GM21515 (cell line): Measurements from ENCODE around the gene NR1H2.
A peak's percentile ranks its signal among the peaks of the same experiment; 100 is the strongest.
"Not testable (repeated sequence)": the region's sequence is repeated elsewhere in the genome, so short reads cannot be mapped to it uniquely, and the experiment has no call there.

Experiments
- ATAC-seq: cut with Tn5 transposase; IDR thresholded peaks from one replicate; pipeline ENCODE4 v1.9.1; 2021; ENCODE audit not compliant: unreplicated experiment

The NR1H2 gene

DNA sequence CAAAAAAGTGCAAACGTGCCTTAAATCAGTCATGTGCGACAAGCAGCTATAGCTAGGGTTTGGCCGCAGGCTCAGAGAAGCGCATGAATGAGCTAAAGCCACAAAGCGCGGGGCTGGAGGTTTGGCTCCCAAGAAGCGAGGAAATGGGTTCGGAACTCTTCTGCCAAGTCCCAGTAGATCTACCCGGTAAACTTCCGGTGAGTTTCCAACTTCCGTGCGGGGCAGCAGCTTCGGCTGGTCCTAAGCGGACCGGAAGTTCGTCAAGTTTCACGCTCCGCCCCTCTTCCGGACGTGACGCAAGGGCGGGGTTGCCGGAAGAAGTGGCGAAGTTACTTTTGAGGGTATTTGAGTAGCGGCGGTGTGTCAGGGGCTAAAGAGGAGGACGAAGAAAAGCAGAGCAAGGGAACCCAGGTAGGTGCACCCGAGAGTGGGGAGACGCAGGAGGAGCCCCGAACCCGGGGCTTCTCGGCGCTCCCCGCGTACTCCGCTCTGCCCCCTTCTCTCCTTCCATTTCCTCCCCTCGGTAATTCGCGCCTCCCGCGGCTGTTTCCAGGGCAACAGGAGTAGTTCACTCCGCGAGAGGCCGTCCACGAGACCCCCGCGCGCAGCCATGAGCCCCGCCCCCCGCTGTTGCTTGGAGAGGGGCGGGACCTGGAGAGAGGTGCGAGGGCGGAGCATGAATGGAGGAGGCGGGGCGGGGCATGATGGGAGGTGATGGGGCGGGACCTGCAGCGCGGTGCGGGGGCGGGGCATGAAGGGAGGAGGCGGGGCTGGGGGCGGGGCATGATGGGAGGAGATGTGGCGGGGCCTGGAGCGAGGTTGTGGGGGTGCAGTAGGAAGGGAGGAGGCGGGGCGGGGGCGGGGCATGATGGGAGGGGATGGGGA, at the start of gene NR1H2:
Gene NR1H2, plus strand, starts transcription at position 292 of the 885 bp plus-strand sequence. CDS start 1,149 bp downstream, outside the sequence.
- peak; percentile 63 for ATAC-seq

DNA sequence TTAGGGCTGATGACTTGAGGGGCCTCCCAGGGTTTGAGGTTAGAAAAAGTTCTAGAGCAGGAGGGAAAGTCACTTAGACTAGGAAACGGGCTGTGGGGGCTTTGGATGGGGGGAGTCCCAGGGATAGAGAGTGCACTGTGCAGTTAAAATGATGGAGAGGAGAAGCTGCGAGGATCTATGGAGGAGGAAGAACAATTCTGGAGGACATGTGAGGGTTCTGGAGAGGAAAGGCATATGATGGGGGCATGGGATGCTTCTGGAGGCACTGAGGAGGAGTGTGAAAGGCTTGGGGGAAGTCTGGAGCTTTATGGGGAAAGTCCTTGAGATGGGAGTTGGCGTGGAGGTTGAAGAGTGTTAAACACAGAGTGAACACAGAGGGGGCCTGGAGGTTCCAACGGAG, 49.2 kb upstream of the NR1H2 start:
- ATAC-seq = no peak

DNA sequence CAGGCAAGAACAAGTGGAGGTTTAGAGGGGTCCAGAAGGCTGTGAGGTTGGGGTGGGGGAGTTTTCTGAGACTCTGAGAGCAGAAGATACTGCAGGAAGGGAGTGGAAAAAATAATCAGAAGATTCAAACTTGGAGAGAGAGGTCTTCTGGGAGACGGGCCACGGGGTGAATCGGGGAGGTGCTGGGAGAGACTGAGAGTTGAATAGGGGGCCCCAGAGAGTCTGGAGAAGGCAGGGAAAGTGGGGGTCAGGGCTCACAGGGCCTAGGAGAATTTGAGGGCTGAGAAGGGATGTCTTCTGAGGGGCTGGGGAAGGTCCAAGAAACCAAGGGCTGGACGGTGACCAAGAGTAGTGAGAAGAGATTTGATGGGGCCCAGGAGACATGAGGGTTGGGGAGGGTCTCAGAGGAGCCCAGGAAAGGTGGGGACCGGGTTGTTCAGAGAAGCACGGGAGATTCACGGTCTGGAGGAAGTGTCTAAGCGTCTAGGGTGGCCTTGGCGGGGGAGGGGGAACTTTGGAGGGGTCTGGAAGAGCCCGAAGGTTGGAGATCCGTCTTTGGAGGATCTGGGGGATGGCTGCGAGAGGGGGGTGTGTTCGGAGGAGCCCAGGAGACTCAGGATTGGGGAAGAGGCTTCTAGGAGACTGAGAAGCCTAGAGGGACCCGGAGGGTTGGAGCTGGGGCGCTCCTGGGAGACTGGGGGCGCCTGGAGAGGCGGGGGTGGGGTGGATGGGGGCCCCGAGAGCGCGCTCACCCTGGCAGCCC, 48.6 kb upstream of the NR1H2 start:
- no peak for ATAC-seq

DNA sequence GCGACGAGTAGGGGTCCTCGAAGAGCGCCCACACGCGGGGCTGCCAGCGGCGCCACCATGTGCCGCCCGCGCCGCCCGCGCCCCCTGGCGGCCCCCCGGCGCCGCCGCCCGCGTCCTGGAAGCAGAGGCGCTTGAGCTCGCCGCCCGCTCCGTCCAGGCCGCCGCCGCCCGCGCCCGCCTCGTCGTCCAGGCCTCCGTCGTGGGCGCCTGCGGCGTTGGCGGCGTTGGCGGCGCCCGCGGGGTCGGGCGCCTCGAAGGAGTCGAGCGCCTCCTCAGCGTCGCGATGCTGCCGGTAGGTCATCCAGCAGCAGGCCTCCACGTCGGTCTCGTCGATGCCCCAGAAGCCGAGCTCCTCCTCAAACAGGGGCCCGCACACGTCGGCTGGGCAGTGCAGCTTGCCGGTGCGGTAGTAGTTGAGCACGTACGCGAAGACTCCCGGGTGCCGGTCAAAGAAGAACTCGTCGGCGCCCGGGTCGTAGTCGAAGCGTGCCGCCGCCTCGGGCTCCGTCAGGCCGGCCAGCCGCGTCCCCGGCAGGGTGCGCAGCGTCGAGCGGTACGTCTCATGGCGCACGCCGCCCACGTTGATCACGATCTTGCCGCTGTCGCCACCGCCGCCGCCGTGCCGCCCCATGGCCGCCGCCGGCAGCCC, 47.9 kb upstream of the NR1H2 start:
- peak; percentile 0 for ATAC-seq

DNA sequence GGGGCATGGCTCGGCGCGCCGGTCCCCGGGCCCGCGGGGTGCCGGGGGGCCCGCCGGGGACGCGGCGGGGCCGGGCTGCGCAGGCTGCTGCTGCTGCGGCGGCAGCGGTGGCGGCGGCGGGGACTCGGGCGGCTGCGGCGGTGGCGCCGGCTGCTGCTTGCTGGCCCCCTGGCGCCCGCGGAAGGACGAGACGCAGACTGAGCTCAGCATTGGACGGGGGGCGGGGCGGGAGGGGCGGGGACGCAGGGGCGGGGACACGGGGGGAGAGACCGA, 47.4 kb upstream of the NR1H2 start:
- ATAC-seq = peak; percentile 13

DNA sequence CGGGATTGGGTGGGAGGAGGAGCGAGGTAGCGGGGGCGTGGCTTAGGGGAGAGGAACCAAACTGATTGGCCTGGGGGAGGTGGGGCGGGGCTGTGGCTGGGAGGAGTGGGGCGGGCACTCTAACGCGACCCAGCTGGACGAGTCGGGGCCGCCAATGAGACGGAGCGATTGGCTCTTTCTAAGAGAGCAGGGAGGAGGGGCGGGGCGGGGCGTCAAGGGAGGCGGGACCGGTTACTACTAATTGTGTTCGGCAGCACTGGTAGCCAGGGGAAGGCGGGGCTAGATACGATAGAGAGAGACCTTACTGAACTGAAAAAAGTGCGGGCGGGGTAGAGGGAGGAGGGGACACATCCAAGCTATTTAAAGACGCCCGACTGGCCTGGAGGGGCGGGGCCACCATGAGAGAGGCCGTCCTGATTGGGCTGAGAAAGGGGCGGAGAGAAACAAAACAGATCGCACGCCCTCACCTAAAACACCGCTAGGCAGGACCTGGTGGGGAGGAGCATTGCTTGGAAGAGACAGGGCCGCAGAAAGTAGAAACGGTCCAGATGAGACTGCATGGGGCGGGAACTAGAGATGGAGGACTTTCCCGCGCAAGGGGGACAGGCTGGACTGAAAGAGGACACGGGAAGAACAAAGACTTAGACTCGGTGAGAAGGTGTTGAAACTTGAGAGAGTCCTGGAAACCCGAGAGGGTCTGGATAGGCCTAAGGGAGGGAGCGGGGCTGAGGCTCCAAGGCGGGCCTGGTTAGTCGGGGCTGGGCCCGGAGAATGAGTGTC, 46.9 kb upstream of the NR1H2 start, which contains the start of gene KCNC3:
Gene KCNC3, minus strand, starts transcription at position 232 of the 780 bp plus-strand sequence. CDS start 295 bp downstream, outside the sequence.
- ATAC-seq = peak; percentile 44

DNA sequence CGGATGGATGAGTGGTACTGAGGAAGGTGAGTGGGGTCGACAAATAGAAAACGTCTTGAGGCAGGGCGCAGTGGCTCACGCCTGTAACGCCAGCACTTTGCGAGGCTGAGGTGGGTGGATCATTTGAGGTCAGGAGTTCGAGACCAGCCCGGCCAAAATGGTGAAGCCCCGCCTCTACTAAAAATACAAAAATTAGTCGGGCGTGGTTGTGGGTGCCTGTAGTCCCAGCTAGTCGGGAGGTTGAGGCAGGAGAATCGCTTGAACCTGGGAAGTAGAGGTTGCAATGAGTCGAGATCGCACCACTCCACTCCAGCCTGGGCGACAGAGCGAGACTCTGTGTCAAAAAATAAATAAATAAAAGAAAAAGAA, 46.3 kb upstream of the NR1H2 start:
- ATAC-seq = not testable (repeated sequence)

DNA sequence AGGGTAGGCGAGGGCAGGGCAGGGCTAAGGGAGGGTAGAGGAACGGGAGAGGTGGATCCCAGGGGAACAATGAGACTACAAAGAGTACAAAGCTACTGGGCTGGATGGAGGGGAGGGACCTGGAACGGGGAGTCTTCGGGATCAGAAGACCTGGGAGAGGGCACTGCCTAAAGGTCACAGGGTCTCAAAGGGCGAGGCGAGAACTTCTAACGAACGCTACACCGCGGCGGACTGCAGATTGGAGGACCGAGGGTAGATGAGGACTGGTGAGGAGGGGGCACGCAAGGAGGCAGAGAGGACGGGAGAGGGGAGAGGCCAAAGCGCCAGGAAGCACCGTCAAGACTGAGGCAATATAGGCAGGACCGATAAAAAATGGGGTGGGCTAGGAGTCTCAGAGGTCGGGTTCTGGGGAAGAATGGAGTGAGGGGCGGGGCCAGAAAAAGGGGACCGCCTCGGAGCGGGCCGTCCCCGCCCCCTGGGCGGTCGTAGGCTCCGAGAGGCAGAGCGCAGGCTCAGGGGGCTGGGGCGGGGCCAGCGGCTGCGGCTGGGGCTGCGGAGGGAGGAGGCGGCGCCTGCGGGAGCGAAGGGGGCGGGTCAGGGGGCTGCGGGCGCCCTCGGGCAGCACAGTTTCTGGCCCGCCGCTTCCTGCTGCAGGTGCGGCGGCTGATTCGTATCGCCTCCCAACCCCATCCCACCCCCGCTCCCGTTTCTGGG, 45.7 kb upstream of the NR1H2 start:
- ATAC-seq = peak; percentile 24

DNA sequence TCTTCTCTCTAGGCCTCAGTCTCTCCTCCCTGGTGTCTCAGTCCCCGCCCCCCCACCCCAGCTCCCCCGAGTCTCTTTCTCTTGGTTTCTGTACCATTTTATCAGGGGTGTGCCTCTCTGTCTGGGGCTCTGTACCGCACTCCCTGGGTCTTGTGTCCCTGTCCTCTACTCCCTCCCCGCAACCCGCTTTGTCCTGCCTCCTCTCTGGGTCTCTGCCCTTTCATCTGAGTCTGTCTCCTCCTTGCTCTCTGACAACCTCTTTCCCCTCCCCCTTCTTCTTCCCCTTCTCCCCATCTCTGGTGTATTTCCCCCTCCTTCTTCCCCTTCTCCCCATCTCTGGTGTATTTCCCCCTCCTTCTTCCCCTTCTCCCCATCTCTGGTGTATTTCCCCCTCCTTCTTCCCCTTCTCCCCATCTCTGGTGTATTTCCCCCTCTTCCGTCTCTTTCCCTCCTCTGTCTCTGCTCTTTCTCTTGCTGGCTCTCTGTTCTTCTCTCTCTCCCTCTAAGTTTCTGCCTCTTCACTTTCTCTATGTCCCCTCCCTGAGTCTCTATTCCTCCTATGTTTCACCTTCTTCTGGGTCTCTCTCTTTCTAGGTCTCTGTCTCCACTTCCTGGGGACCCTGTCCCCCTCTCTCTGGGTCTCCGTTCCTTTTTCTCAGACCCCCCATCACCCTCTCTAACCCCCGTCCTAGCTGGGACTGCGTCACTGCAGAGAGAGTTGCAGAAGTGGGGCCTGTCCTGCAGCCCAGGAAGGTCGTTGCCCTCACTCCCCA, 44.9 kb upstream of the NR1H2 start:
- ATAC-seq = no peak

DNA sequence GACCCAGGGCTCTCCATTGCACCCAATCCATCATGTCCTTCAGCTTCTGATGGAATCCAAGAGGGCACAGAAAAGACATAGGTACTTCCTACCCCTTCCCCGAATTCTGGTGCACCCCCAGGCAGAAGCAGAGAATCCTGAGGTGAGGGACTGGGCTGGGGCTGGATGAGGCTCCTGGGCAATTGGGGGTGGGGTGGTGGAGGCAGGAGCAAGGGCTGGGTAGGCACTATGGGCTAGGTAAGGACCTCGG, 44.3 kb upstream of the NR1H2 start:
- ATAC-seq = no peak

DNA sequence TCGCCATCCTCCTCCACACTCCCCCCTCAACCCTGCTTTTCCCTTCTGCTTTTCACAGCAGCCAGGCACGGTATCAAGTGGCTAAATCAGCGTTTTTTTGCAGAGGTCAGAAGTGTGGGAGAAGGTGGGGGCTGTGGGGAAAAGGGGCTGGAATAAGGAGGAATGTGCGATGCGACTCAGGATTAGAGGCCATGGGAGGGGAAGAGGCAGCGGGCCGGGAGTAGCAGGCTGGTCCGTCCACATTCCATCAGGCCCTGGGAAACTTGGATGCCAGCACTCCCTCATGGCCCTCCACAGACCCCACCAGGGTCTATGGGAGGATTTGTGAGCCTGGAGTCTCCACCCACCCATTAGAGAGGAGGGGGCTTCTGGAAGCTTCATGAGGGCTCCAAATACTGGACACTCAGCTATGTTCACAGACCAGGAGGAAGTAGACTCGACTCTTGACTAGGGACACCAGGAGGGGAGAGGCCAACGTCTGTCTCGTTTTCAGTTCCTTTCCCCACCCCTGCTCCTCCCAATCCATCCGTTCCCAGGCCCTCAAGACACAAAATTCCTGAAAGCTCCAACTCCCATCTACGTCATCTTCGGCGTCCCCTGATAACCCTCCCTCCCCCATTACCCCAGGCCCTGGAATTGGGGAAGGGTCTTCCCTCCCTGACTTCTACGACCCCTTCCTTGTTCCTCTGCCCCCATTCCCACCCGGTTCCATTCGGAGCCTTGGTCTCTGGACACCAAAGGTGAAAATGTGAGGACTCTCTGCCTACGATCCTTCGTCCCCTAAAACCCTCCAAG, 43.8 kb upstream of the NR1H2 start:
- ATAC-seq = no peak

DNA sequence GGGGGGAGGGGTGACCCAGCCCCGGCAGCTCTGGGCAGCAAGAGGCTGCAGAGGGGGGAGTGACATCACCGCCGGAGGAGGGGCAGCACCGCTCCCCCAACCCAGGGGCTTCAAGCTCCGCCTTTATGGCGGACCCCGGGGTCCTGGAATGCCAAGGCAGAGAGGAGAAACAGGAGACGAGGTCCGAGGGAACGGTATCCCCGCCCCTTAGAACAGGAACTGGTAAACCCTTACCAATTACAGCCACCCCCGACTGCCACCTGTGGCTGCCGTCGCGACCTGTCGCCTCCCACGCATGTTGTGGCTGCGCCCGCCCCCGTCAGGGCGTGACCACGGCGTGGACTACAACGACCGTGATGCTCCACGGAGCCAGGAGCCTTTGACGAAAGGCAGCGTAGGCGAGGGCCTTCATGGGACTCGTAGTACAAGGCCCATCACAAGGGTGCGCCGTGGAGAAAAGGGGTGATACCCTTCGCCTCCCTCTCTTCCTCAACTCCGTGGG, 43.0 kb upstream of the NR1H2 start:
- peak; percentile 41 for ATAC-seq

DNA sequence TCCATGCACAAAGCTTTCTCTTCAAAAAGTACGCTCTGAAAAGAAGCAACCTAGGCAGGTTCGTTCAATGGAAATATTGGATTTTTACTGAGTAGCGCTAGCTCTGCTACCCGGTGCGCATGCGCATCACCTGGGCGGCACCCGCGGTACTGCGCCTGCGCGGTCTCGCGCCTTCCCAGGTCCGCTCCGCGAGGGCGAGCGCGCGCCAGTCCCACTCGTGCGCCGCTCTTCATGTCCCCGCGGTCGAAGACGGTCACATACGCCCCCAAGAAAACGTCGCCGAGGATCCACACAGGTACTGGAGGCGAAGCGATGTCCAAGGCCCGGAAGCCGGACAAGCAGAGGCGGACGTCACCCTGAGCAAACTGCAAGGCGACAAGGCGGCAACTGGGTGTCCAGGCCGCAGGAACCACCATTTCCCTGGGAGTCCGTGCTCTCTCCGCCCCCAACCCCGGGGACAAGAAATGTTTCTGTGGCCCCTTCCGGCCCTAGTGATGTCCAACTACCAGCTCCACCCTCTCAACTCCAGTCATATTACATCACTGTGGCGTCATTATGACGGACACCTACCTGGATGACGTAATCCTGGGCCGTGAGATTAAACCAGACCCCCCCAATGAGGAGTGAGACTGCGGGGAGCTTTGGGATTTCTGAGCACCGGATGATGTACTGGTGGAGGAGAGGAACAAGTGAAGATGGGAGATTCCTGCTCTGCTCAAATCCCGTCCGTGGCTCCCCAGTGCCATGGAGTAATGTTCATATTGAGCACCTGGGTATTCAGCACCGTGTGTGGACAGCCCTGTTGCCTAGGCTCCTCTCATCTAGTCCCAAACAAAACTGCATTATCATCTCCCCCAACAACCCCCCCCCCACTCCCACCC, 42.3 kb upstream of the NR1H2 start:
- ATAC-seq = peak; percentile 13

DNA sequence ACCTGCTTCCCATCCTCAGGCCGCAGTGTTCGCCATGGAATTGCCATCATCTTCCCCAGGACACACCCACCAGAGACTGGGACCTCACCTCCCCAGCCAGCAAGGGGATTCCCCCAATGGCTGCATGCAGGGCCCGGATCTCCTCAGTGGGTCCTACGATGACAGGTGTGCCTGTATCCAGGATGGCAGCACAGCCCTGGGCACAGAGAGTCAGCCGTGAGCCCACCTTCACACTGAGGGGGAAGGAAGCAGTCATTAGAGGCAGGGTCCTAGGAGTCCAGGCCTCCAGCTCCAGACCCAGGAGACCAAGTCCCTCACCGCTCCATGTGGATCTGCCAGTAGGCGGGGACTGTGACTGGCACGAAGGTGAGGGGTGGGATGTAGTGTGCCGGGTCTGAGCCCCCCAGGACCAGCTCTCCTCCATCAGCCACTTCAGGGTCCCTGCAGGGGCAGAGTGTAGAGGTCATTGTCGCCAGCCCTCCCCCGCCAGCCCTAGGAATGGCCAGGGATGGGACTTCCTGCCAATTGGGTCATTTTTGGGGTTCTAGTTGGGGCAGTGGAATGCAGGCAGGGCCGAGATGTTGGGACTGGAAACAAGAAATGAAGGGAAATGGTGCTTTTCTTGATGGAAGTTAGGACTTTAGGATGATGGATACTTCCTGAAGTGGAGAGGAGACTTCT, 41.4 kb upstream of the NR1H2 start:
- ATAC-seq = no peak

DNA sequence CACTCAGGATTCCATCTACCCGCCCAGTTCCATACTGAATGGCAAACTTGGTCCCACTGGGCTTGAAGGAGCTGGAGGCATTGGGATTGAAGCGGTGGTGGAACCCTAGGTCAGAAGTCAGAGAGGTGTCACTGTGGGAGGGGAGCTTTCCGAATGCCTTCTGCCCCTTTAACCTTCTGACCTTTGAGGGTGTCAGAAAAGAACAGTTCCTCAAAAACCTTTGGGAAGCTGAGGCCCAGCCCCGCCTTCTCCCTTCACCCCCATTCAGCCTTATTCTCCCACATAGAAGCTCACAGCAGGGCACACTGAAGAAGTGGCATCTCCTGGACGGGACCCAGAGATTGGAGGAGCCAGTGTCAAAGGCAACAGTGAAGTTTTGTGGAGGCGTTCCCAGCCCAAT, 39.2 kb upstream of the NR1H2 start:
- ATAC-seq = not testable (repeated sequence)

DNA sequence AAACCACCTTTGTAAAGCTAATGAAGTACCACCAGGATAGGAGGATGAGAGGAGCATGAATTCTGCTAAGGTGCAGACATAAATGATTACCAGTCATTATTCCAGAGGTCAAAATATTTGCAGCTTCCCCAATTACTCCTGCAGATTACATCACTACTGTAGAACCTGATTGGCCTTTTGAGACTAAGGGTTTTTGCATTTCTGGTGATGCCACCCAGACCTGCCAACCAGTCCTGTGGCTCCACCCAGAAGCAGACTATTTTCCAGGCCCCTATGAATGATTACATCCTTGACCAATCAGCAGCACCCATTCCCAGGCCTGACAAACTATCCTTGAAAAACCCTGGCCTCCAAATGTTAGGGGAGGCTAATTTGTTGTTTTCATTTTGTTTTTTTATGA, 35.9 kb upstream of the NR1H2 start:
- ATAC-seq = no peak

DNA sequence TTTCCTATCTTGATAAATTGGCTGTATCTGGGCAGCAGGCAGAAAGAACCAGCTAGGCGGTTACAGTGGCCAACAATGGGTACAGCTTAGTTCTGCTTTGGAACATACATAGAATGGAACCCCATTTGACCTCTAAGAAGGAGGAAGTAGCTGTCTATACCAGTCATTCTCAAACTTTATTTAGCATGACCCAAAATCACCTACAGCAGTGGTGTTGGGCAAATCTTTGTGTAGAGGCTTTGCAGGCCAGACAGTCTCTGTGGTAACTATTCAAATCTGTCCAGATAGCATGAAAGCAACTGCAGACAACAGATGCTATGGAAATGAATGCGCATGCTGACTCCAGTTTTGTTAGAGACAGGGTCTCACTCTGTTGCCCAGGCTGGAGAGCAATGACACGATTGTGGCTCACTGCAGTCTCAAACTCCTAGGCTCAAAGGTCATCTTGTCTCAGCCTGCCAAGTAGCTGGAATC, 35.1 kb upstream of the NR1H2 start:
- ATAC-seq = no peak
